Natural killer cell (primary cell): Measurements from ENCODE around the gene FBXO31. TPM values are rescaled to one million over a fixed set of nuclear protein-coding genes. Genes with fewer than 3 reads are reported as not detected.

Experiments
- ATAC-seq, 3 donors: fragments of 150-1000 bp in 2 of 3; fragments of 200-7000 bp in 1 of 3; cut with Tn5 transposase; 1 replicate in 1 of 3; 2 replicates in 2 of 3; pipeline ENCODE4 v1.10.0; 2021; ENCODE audit warnings: mild to moderate bottlenecking in 2 of 3, moderate library complexity in 2 of 3
- DNase-seq, 2 donors: peaks; one replicate each; pipeline versions ENCODE4 v3.0.0 to v3.0.0-alpha.2; 2013 to 2021; ENCODE audit warnings: mixed read lengths in 1 of 2
- H3K27ac ChIP-seq: one replicate; pipeline ENCODE4 v1.5.1; 2013; ENCODE audit warnings: mild to moderate bottlenecking, low read length
- H3K27me3 ChIP-seq: one replicate; pipeline ENCODE4 v1.6.1; 2013; ENCODE audit warnings: low read length; ENCODE audit not compliant: control insufficient read depth, insufficient read depth
- H3K36me3 ChIP-seq: one replicate; pipeline ENCODE4 v1.6.1; 2013; ENCODE audit warnings: low read length; ENCODE audit not compliant: control insufficient read depth, insufficient read depth
- H3K4me1 ChIP-seq: one replicate; pipeline ENCODE4 v1.6.1; 2013; ENCODE audit warnings: low read length; ENCODE audit not compliant: control insufficient read depth, insufficient read depth
- H3K4me3 ChIP-seq: one replicate; pipeline ENCODE4 v1.5.1; 2013; ENCODE audit warnings: low read length
- H3K9me3 ChIP-seq: one replicate; pipeline ENCODE4 v1.6.1; 2013; ENCODE audit warnings: low read length; ENCODE audit not compliant: control insufficient read depth, insufficient read depth
- H3K27ac Mint-ChIP-seq, 2 donors: one replicate each; pipeline ENCODE4 v1.8.0; 2022; ENCODE audit warnings: mild to moderate bottlenecking in 2 of 2, mixed read lengths in 2 of 2, moderate library complexity in 1 of 2
- H3K27me3 Mint-ChIP-seq, 2 donors: one replicate each; pipeline ENCODE4 v1.8.0; 2022; ENCODE audit warnings: low read depth in 2 of 2, mixed read lengths in 2 of 2
- H3K36me3 Mint-ChIP-seq: one replicate; pipeline ENCODE4 v1.8.0; 2022; ENCODE audit warnings: mixed read lengths
- H3K4me1 Mint-ChIP-seq, 2 donors: one replicate each; pipeline ENCODE4 v1.8.0; 2022; ENCODE audit warnings: mixed read lengths in 2 of 2
- H3K4me3 Mint-ChIP-seq: one replicate; pipeline ENCODE4 v1.8.0; 2022; ENCODE audit warnings: mild to moderate bottlenecking, moderate library complexity, mixed read lengths
- H3K9me3 Mint-ChIP-seq, 2 donors: one replicate each; pipeline ENCODE4 v1.8.0; 2022; ENCODE audit warnings: mixed read lengths in 2 of 2
- WGBS: methylation state at CpG from one replicate; pipeline ENCODE4 v1.1.7; 2013; ENCODE audit warnings: missing lambda C conversion rate; ENCODE audit not compliant: insufficient coverage; 5-methylcytosine and 5-hydroxymethylcytosine counted together
- intact Hi-C: fragments of 100-400 bp; cut with micrococcal nuclease; formaldehyde crosslinking; loops from one replicate; pipeline ENCODE4 v1.14.2; 2022
- total RNA-seq, 4 donors: library from RNA; stranded (reverse); fragments of 120-200 nt in 1 of 4; gene quantifications; one replicate each; pipeline versions ENCODE4 v1.2.3 to v1.2.4, GENCODE V29; 2013 to 2022
- TF ChIP-seq, protein P1 (sequence below): fragments of 200-600 bp; IDR thresholded peaks from one replicate; pipeline ENCODE4 v1.8.0; 2022; ENCODE audit warnings: antibody characterized with exemption

FBXO31 gene
- total RNA-seq, 3 donors from 2014 or later (not counting 1 experiment from before 2014, with no cell fraction given): 32.2 to 47.2 (median 37.6) TPM

DNA sequence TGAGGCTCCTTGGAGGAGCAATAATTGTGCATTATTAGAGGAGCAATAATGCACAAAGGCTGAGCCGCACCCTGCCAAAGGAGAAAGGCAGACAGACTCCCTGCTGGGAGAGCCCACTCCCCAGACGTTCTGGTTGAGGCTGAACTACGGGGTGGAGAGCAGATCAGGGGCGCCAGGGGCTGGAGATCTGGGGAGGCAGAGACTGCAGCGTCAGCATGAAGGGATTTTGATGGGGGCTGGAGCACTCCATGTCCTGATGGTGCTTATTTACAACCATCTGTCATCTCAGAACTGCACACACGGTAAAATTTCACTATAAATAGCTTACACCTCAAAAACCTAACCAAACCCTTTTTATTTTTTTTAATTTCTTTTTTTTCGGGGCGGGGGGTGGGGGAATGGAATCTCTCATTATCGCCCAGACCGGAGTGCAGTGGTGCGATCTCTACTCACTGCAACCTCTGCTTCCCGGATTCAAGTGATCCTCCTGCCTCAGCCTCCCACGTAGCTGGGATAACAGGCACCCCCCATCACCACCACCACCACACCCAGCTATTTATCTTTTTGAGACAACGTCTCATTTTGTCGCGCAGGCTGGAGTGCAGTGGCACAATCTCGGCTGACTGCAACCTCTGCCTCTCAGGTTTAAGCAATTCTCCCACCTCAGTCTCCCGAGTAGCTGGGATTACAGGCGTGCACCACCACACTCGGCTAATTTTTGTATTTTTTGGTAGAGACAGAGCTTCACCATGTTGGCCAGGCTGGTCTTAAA, 62.1 kb downstream of the FBXO31 start:
- Mint-ChIP-seq H3K4me1 (peaks cover 18 to 31% of the 10 kb centered on the region in 2 donors), H3K4me3 (no peak overlapping the region), H3K36me3 (no peaks in the 10 kb centered on the region), H3K9me3 (no peaks in the 10 kb centered on the region), H3K27me3 (no peaks in the 10 kb centered on the region), H3K27ac (no peak overlapping the region)
- Histone ChIP-seq H3K27me3 (no peaks in the 10 kb centered on the region), H3K27ac (no peak overlapping the region), H3K4me3 (no peak overlapping the region), H3K4me1 (peaks cover 18% of the 10 kb centered on the region), H3K36me3 (no peaks in the 10 kb centered on the region), H3K9me3 (no peaks in the 10 kb centered on the region)
- TF ChIP-seq, protein P1, sequence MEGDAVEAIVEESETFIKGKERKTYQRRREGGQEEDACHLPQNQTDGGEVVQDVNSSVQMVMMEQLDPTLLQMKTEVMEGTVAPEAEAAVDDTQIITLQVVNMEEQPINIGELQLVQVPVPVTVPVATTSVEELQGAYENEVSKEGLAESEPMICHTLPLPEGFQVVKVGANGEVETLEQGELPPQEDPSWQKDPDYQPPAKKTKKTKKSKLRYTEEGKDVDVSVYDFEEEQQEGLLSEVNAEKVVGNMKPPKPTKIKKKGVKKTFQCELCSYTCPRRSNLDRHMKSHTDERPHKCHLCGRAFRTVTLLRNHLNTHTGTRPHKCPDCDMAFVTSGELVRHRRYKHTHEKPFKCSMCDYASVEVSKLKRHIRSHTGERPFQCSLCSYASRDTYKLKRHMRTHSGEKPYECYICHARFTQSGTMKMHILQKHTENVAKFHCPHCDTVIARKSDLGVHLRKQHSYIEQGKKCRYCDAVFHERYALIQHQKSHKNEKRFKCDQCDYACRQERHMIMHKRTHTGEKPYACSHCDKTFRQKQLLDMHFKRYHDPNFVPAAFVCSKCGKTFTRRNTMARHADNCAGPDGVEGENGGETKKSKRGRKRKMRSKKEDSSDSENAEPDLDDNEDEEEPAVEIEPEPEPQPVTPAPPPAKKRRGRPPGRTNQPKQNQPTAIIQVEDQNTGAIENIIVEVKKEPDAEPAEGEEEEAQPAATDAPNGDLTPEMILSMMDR: no peak
- WGBS: 89% methylated on average over 20 of the region's 20 CpGs
- intact Hi-C loops: no loop called here
- ATAC-seq (no peak), DNase-seq (no peak)

DNA sequence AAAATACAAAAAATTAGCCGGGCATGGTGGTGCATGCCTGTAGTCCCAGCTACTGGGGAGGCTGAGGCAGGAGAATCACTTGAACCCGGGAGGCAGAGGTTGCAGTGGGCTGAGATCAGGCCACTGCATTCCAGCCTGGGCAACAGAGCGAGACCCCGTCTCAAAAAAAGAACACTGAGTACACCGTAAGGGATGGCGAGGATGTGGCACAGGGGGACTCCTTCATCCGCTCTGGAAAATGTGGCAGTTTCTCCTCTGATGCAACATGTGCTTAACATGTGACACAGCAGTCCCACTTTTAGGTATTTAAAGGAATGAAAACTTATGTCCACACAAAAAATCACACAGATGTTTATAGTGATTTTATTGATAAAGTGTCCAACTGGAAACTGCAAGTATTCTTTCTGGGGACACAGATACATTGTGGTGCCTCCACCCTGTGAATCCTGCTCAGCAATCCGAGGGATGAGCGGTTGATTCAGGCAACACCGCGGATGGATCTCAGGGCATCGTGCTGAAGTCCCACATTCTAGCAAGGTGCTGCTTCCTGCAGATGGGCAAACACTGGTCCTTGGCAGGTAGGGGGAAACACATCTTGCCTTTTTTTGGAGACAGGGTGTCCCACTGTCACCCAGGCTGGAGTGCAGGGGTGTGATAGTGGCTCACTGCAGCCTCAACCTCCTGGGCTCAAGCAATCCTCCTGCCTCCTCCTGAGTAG, 62.9 kb downstream of the FBXO31 start:
- Mint-ChIP-seq H3K4me3 (no peak overlapping the region), H3K9me3 (no peaks in the 10 kb centered on the region), H3K27me3 (no peaks in the 10 kb centered on the region), H3K27ac (no peak overlapping the region), H3K36me3 (no peaks in the 10 kb centered on the region), H3K4me1 (peaks cover 18 to 27% of the 10 kb centered on the region in 2 donors)
- DNase-seq (no peak), ATAC-seq (no peak)
- Histone ChIP-seq H3K4me3 (no peak overlapping the region), H3K27me3 (no peaks in the 10 kb centered on the region), H3K27ac (no peak overlapping the region), H3K9me3 (no peaks in the 10 kb centered on the region), H3K4me1 (peaks cover 19% of the 10 kb centered on the region), H3K36me3 (no peaks in the 10 kb centered on the region)
- TF ChIP-seq, protein P1: no peak
- intact Hi-C loops: no loop called here
- 96% methylated on average over 12 of the region's 12 CpGs for WGBS

DNA sequence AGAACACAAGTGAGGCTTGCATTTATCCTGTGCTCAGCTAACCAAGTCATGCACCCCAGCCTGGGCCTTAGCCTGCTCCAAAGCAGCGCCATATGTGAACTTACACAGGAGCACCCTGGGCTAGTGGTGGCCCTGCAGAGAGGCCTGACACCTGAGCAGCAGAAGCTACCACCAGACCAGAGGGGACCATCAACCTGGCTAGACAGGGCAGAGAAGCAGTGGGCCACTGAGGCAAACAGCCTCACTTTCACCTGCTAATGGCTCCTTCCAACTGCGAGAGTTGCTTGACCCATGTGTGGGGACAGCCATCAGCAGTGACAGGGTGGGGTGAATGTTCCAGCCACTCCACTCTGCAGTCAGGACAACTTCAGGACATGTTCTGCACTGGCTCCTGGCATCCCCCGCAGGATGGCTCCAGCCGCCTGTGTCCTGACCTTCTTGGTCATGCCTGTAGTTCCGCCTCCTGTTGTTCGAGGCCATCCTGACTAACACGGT, 63.5 kb downstream of the FBXO31 start:
- ATAC-seq (no peak), DNase-seq (no peak)
- H3K27me3 Mint-ChIP-seq: no peaks in the 10 kb centered on the region
- no peak overlapping the region for H3K4me3 ChIP-seq
- peaks cover 19% of the 10 kb centered on the region for H3K4me1 ChIP-seq
- H3K27ac ChIP-seq: no peak overlapping the region
- H3K9me3 ChIP-seq: no peaks in the 10 kb centered on the region
- no peaks in the 10 kb centered on the region for H3K36me3 ChIP-seq
- H3K27me3 ChIP-seq: no peaks in the 10 kb centered on the region
- TF ChIP-seq, protein P1: no peak
- H3K4me1 Mint-ChIP-seq: peaks cover 18 to 27% of the 10 kb centered on the region in 2 donors
- WGBS: 96% methylated on average over 7 of the region's 7 CpGs
- no peaks in the 10 kb centered on the region for H3K9me3 Mint-ChIP-seq
- no peak overlapping the region for H3K4me3 Mint-ChIP-seq
- H3K36me3 Mint-ChIP-seq: no peaks in the 10 kb centered on the region
- intact Hi-C loops: loop anchor here (5.0 kb wide), 1 partner anchor 317 kb away; no protein-coding TSS in a partner anchor
- no peak overlapping the region for H3K27ac Mint-ChIP-seq
